Transverse colon (tissue), 4 donors: ENCODE data around the gene JPH2. TPM values are rescaled to one million over a fixed set of nuclear protein-coding genes. Genes with fewer than 3 reads are reported as not detected.

Source experiments
- DNase-seq: peaks from one replicate; pipeline ENCODE4 v3.0.0-alpha.2; 2019
- H3K27ac ChIP-seq, 4 donors: fragments of 200-600 bp; sonication (generic); 2 replicates each; pipeline ENCODE4 v1.5.1; 2016 to 2018; ENCODE audit warnings: inconsistent platforms in 4 of 4
- H3K27me3 ChIP-seq: fragments of 200-600 bp; sonication (generic); 2 replicates; pipeline ENCODE4 v1.5.1; 2017; ENCODE audit warnings: inconsistent platforms
- H3K36me3 ChIP-seq, 4 donors: fragments of 200-600 bp; sonication (generic); 2 replicates each; pipeline ENCODE4 v1.5.1; 2017 to 2019; ENCODE audit warnings: inconsistent platforms in 4 of 4
- H3K4me1 ChIP-seq, 4 donors: fragments of 200-600 bp; sonication (generic); 2 replicates each; pipeline ENCODE4 v1.5.1; 2017 to 2020; ENCODE audit warnings: inconsistent platforms in 4 of 4
- H3K4me3 ChIP-seq, 4 donors: fragments of 200-600 bp; sonication (generic); 1 replicate in 1 of 4; 2 replicates in 3 of 4; pipeline versions ENCODE4 v1.5.1 to v1.6.1; 2017 to 2019; ENCODE audit warnings: inconsistent platforms in 4 of 4
- H3K9me3 ChIP-seq, 2 donors: fragments of 200-600 bp; sonication (generic); 2 replicates each; pipeline ENCODE4 v1.5.1; 2017 to 2019; ENCODE audit warnings: inconsistent platforms in 2 of 2
- CTCF ChIP-seq, 5 experiments: fragments of 200-600 bp in 3 of 5; fragments of 450-650 bp in 2 of 5; sonication (generic) in 3 of 5; IDR thresholded peaks; 1 replicate in 2 of 5; 2 replicates in 3 of 5; pipeline ENCODE4 v1.5.1; 2016 to 2017; ENCODE audit warnings: antibody characterized with exemption in 5 of 5, inconsistent platforms in 3 of 5, mild to moderate bottlenecking in 2 of 5, moderate library complexity in 1 of 5
- EP300 ChIP-seq: sonication (generic); formaldehyde crosslinking; IDR thresholded peaks from one replicate; pipeline ENCODE4 v1.6.1; 2017; ENCODE audit warnings: antibody characterized with exemption, low read depth
- POLR2A ChIP-seq: fragments of 450-650 bp; IDR thresholded peaks from one replicate; pipeline ENCODE4 v1.6.1; 2016; ENCODE audit warnings: antibody characterized with exemption, mild to moderate bottlenecking, moderate library complexity
- POLR2AphosphoS5 ChIP-seq, 3 donors: sonication (generic); formaldehyde crosslinking; IDR thresholded peaks; one replicate each; pipeline ENCODE4 v1.6.1; 2016; ENCODE audit warnings: antibody characterized with exemption in 3 of 3
- WGBS, 2 donors: methylation state at CpG; one replicate each; pipeline ENCODE4 v1.1.5; 2018; ENCODE audit warnings: low coverage in 1 of 2; 5-methylcytosine and 5-hydroxymethylcytosine counted together
- in situ Hi-C, 4 donors: fragments of 200-750 bp; cut with MboI; loops; one replicate each; pipeline versions ENCODE4 v1.15.0 to v1.15.1; 2017; ENCODE audit warnings: low sequenced_read_pairs in 3 of 4, low pct_ligation_motif_present in 1 of 4, low pct_unique_long_range_greater_than_20kb in 1 of 4
- intact Hi-C: fragments of 100-400 bp; cut with DNase I; formaldehyde crosslinking; loops from one replicate; pipeline ENCODE4 v1.15.1; 2023; ENCODE audit warnings: low total_unique reads
- total RNA-seq, 4 donors: library from RNA; depleted of rRNA; stranded (reverse); fragments of >200 nt; gene quantifications; one replicate each; pipeline ENCODE4 v1.1.0, GENCODE V29; 2016

Gene JPH2
- total RNA-seq, 4 donors from 2014 or later = 9.8 to 216 (median 18.3) TPM

DNA sequence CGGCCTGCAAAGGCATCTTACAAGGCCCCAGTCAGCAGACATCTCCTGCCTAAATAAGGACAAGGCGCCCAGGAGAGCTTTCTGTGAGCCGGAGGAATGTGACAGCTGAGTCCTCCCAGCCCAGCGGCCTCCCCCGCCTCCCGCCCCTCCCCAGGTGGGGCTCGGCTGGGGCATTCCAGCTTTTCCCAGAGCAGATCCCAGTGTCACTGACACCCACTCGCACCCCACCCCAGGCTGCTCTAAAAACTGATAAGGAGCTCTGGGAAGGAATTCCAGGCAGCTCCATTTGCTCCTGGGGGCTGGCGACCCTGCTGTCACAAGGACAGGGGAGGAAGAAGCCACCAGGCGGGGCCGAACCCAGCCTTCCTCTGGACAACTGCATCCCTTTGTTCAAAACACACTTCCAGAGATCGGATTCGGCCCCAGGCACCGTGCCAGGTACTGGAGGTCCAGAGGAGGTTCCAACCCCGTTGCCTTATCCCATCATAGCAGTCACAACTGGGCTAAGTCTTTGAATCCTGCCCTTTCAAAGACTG is 49.7 kb downstream of the JPH2 start:
- Histone ChIP-seq H3K4me1 (peaks cover 0 to 3% (median 0%) of the 10 kb centered on the region in 4 donors), H3K4me3 (no peak overlapping the region), H3K9me3 (no peaks in the 10 kb centered on the region), H3K36me3 (no peaks in the 10 kb centered on the region), H3K27me3 (peaks cover 9% of the 10 kb centered on the region), H3K27ac (peak overlapping the region; percentile 81 to 89 (median 82))
- intact Hi-C loops (loop anchor here (5.0 kb wide), 1 partner anchor 50 kb away; the partner anchor contains the start of gene JPH2), in situ Hi-C loops (no loop called here)
- peak; percentile 41 for DNase-seq
- WGBS, 2 donors = 29% methylated on average over 10 of the region's 15 CpGs; no CpG with 5 or more reads in 1 of the 2 donors
- TF ChIP-seq EP300 (no peak), CTCF (IDR thresholded peaks at IDR 0.05) (no peak), POLR2A (no peak), POLR2AphosphoS5 (IDR thresholded peaks at IDR 0.05) (peak in 1 of 3 donors; percentile 42)

GRCh38 chr20:44136579-44137265 is 50.3 kb downstream of the JPH2 start:
- TF ChIP-seq EP300 = no peak
- no peak for TF ChIP-seq POLR2AphosphoS5 (IDR thresholded peaks at IDR 0.05)
- TF ChIP-seq CTCF (IDR thresholded peaks at IDR 0.05) = no peak
- no peak for TF ChIP-seq POLR2A
- DNase-seq = no peak
- H3K27ac ChIP-seq = peak overlapping the region; percentile 81 to 89 (median 82)
- WGBS, 2 donors = 42 to 75% methylated on average over 1 to 7 of the region's 7 CpGs
- no peaks in the 10 kb centered on the region for H3K9me3 ChIP-seq
- H3K4me3 ChIP-seq = no peak overlapping the region
- H3K4me1 ChIP-seq = peaks cover 0 to 3% (median 0%) of the 10 kb centered on the region in 4 donors
- peaks cover 9% of the 10 kb centered on the region for H3K27me3 ChIP-seq
- in situ Hi-C loops = no loop called here
- intact Hi-C loops = loop anchor here (5.0 kb wide), 1 partner anchor 51 kb away; the partner anchor contains the start of gene JPH2
- H3K36me3 ChIP-seq = no peaks in the 10 kb centered on the region

GRCh38 chr20:44135417-44136204 is 51.4 kb downstream of the JPH2 start:
- in situ Hi-C loops = no loop called here
- 60 to 100% methylated on average over 1 to 8 of the region's 8 CpGs for WGBS, 2 donors
- DNase-seq = no peak
- Histone ChIP-seq H3K4me1 (peaks cover 0 to 3% (median 0%) of the 10 kb centered on the region in 4 donors), H3K36me3 (no peaks in the 10 kb centered on the region), H3K27ac (peak overlapping the region; percentile 81 to 89 (median 82)), H3K27me3 (peaks cover 9% of the 10 kb centered on the region), H3K9me3 (no peaks in the 10 kb centered on the region), H3K4me3 (no peak overlapping the region)
- intact Hi-C loops = loop anchor here (5.0 kb wide), 1 partner anchor 52 kb away; the partner anchor contains the start of gene JPH2
- TF ChIP-seq POLR2AphosphoS5 (IDR thresholded peaks at IDR 0.05) (no peak), POLR2A (no peak), EP300 (no peak), CTCF (IDR thresholded peaks at IDR 0.05) (no peak)

DNA sequence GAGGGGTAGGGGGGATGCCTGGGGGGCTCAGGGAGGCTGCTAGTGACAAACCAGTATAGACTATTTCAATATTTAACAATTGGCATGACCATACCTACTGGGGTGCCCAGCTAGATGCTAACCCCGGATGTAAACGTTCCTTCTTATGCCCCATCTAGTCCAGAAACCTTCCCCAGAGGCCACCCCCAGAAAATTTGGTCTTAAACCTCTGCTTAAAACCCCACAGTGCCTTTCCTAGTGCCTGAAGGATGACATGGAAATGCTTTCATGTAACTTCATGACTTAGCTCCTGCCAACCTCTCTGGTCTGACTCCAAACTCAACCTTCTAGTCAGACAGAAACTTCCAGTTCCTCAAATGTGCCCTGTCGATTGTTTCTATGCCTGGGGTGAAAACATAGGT is 52.0 kb downstream of the JPH2 start:
- H3K27me3 ChIP-seq = peaks cover 9% of the 10 kb centered on the region
- H3K4me3 ChIP-seq = no peak overlapping the region
- intact Hi-C loops = loop anchor here (5.0 kb wide), 1 partner anchor 52 kb away; the partner anchor contains the start of gene JPH2
- no peaks in the 10 kb centered on the region for H3K9me3 ChIP-seq
- peaks cover 0 to 3% (median 0%) of the 10 kb centered on the region in 4 donors for H3K4me1 ChIP-seq
- H3K27ac ChIP-seq = peak overlapping the region; percentile 81 to 89 (median 82)
- no peak for DNase-seq
- in situ Hi-C loops = no loop called here
- no peak for TF ChIP-seq EP300
- TF ChIP-seq POLR2A = no peak
- TF ChIP-seq POLR2AphosphoS5 (IDR thresholded peaks at IDR 0.05) = no peak
- TF ChIP-seq CTCF (IDR thresholded peaks at IDR 0.05) = no peak
- WGBS, 2 donors = 35 to 60% methylated on average over 3 of the region's 3 CpGs
- no peaks in the 10 kb centered on the region for H3K36me3 ChIP-seq
